ENCODE measurements around the gene ASPG. TPM values are rescaled to one million over a fixed set of nuclear protein-coding genes. Genes with fewer than 3 reads are reported as not detected.

ASPG gene
- total RNA-seq, 4 donors from 2014 or later, result 26.0 to 38.5 (median 28.2) TPM

GRCh38 chr14:104086210-104086660 lies 735 bp downstream of the ASPG start:
- WGBS, result no CpG with 5 or more reads among the region's 13 CpGs
- Histone ChIP-seq H3K9me3 (no peaks in the 10 kb centered on the region), H3K4me3 (no peak overlapping the region), H3K36me3 (no peaks in the 10 kb centered on the region), H3K27ac (no peak overlapping the region), H3K4me1 (peaks cover 8% of the 10 kb centered on the region), H3K27me3 (peaks cover 51% of the 10 kb centered on the region)
- DNase-seq (ENCODE audit: low spot score in 2 of 2), result peak in 1 of 2 donors; percentile 63
- TF ChIP-seq POLR2AphosphoS5 (IDR thresholded peaks at IDR 0.05), result no peak
- TF ChIP-seq POLR2A (IDR thresholded peaks at IDR 0.05), result no peak
- no peak for TF ChIP-seq EP300 (IDR thresholded peaks at IDR 0.05)
- TF ChIP-seq CTCF (IDR thresholded peaks at IDR 0.05), result no peak

- Histone ChIP-seq H3K27ac (no peak overlapping the region), H3K4me3 (no peak overlapping the region), H3K4me1 (peaks cover 8% of the 10 kb centered on the region), H3K27me3 (peaks cover 45% of the 10 kb centered on the region), H3K9me3 (no peaks in the 10 kb centered on the region), H3K36me3 (no peaks in the 10 kb centered on the region)
- peak in 1 of 2 donors; percentile 59 for DNase-seq (ENCODE audit: low spot score in 2 of 2)
- TF ChIP-seq POLR2A (IDR thresholded peaks at IDR 0.05) (no peak), CTCF (IDR thresholded peaks at IDR 0.05) (no peak), POLR2AphosphoS5 (IDR thresholded peaks at IDR 0.05) (no peak), EP300 (IDR thresholded peaks at IDR 0.05) (no peak)
- WGBS, result 69% methylated on average over 9 of the region's 16 CpGs
Measured at GRCh38 chr14:104086661-104087461, 1.4 kb downstream of the ASPG start.

GRCh38 chr14:104087505-104087904 lies 2.0 kb downstream of the ASPG start:
- peak in 1 of 2 donors; percentile 52 for DNase-seq (ENCODE audit: low spot score in 2 of 2)
- Histone ChIP-seq H3K27ac (no peak overlapping the region), H3K27me3 (peaks cover 42% of the 10 kb centered on the region), H3K36me3 (no peaks in the 10 kb centered on the region), H3K4me1 (peaks cover 8% of the 10 kb centered on the region), H3K9me3 (no peaks in the 10 kb centered on the region), H3K4me3 (no peak overlapping the region)
- TF ChIP-seq POLR2A (IDR thresholded peaks at IDR 0.05) (no peak), EP300 (IDR thresholded peaks at IDR 0.05) (no peak)
- no CpG with 5 or more reads among the region's 17 CpGs for WGBS

GRCh38 chr14:104087981-104088850 lies 2.7 kb downstream of the ASPG start:
- WGBS, result 82% methylated on average over 9 of the region's 23 CpGs
- H3K36me3 ChIP-seq, result no peaks in the 10 kb centered on the region
- DNase-seq (ENCODE audit: low spot score in 2 of 2), result no peak
- H3K27ac ChIP-seq, result no peak overlapping the region
- H3K27me3 ChIP-seq, result peaks cover 38% of the 10 kb centered on the region
- H3K9me3 ChIP-seq, result no peaks in the 10 kb centered on the region
- no peak overlapping the region for H3K4me3 ChIP-seq
- TF ChIP-seq EP300 (IDR thresholded peaks at IDR 0.05), result no peak
- TF ChIP-seq CTCF (IDR thresholded peaks at IDR 0.05), result no peak
- TF ChIP-seq POLR2AphosphoS5 (IDR thresholded peaks at IDR 0.05), result no peak
- TF ChIP-seq POLR2A (IDR thresholded peaks at IDR 0.05), result no peak
- H3K4me1 ChIP-seq, result peaks cover 8% of the 10 kb centered on the region

- Histone ChIP-seq H3K36me3 (no peaks in the 10 kb centered on the region), H3K4me3 (no peak overlapping the region), H3K4me1 (peaks cover 16% of the 10 kb centered on the region), H3K9me3 (no peaks in the 10 kb centered on the region), H3K27ac (no peak overlapping the region), H3K27me3 (peaks cover 36% of the 10 kb centered on the region)
- 93% methylated on average over 12 of the region's 20 CpGs for WGBS
- DNase-seq (ENCODE audit: low spot score in 2 of 2), result peak in 1 of 2 donors; percentile 56
- no peak for TF ChIP-seq POLR2A (IDR thresholded peaks at IDR 0.05)
- no peak for TF ChIP-seq CTCF (IDR thresholded peaks at IDR 0.05)
- no peak for TF ChIP-seq EP300 (IDR thresholded peaks at IDR 0.05)
- no peak for TF ChIP-seq POLR2AphosphoS5 (IDR thresholded peaks at IDR 0.05)
Measured at GRCh38 chr14:104090071-104090748, 4.7 kb downstream of the ASPG start.
